ENCODE results near the gene PAQR5.

Gene PAQR5

GRCh38 chr15:69439623-69440022 is 140.9 kb downstream of the PAQR5 start:
- no peak overlapping the region for H3K27ac ChIP-seq (ENCODE audit: low read depth, low read length)
- H3K27me3 ChIP-seq (ENCODE audit: low read length) = no peaks in the 10 kb centered on the region
- H3F3A ChIP-seq (ENCODE audit: insufficient read depth) = 0 out of 2 replicates have a peak, but pooled peaks cover 5% of the 10 kb centered on the region
- no peak overlapping the region for H3K4me2 ChIP-seq (ENCODE audit: low read depth, low read length, poor library complexity, severe bottlenecking)
- H2AFZ ChIP-seq (ENCODE audit: low read depth, low read length, severe bottlenecking) = no peak overlapping the region
- H3K9ac ChIP-seq (ENCODE audit: low read length) = no peak overlapping the region
- H3K9me3 ChIP-seq (ENCODE audit: insufficient read depth, low read length) = no peaks in the 10 kb centered on the region
- H3K4me3 ChIP-seq (ENCODE audit: insufficient read depth, low read length, poor library complexity, severe bottlenecking) = no peak overlapping the region
- H3K36me3 ChIP-seq (ENCODE audit: low read length) = peaks cover 75% of the 10 kb centered on the region
- no peaks in the 10 kb centered on the region for H3K79me2 ChIP-seq (ENCODE audit: insufficient read depth, low read length)
- H4K20me1 ChIP-seq (ENCODE audit: low read depth, low read length) = no peaks in the 10 kb centered on the region
- no peak for TF ChIP-seq EZH2phosphoT487 (conservative IDR thresholded peaks at IDR 0.05; ENCODE audit: low read length)
- TF ChIP-seq CTCF (IDR thresholded peaks at IDR 0.05; ENCODE audit: insufficient read depth, low read length, poor library complexity, severe bottlenecking) = no peak
- H3K9me2 ChIP-seq (replicated peaks; ENCODE audit: insufficient read depth, low read length) = no peaks in the 10 kb centered on the region

GRCh38 chr15:69443032-69443611 is 144.4 kb downstream of the PAQR5 start:
- Histone ChIP-seq H3K9ac (ENCODE audit: low read length) (no peak overlapping the region), H3K4me3 (ENCODE audit: insufficient read depth, low read length, poor library complexity, severe bottlenecking) (no peak overlapping the region), H3K79me2 (ENCODE audit: insufficient read depth, low read length) (no peaks in the 10 kb centered on the region), H3K9me3 (ENCODE audit: insufficient read depth, low read length) (no peaks in the 10 kb centered on the region), H3F3A (ENCODE audit: insufficient read depth) (peaks cover 24% of the 10 kb centered on the region; the same call in 1 of the 2 replicates), H3K36me3 (ENCODE audit: low read length) (peaks cover 81% of the 10 kb centered on the region), H3K9me2 (replicated peaks; ENCODE audit: insufficient read depth, low read length) (no peaks in the 10 kb centered on the region), H3K4me2 (ENCODE audit: low read depth, low read length, poor library complexity, severe bottlenecking) (no peak overlapping the region), H3K27me3 (ENCODE audit: low read length) (no peaks in the 10 kb centered on the region), H4K20me1 (ENCODE audit: low read depth, low read length) (no peaks in the 10 kb centered on the region), H2AFZ (ENCODE audit: low read depth, low read length, severe bottlenecking) (no peak overlapping the region), H3K27ac (ENCODE audit: low read depth, low read length) (no peak overlapping the region)
- TF ChIP-seq EZH2phosphoT487 (conservative IDR thresholded peaks at IDR 0.05; ENCODE audit: low read length) = no peak
- TF ChIP-seq CTCF (IDR thresholded peaks at IDR 0.05; ENCODE audit: insufficient read depth, low read length, poor library complexity, severe bottlenecking) = no peak

- Histone ChIP-seq H3K36me3 (ENCODE audit: low read length) (peaks cover 73% of the 10 kb centered on the region), H3K79me2 (ENCODE audit: insufficient read depth, low read length) (no peaks in the 10 kb centered on the region)
- TF ChIP-seq EZH2phosphoT487 (conservative IDR thresholded peaks at IDR 0.05; ENCODE audit: low read length) (no peak), CTCF (IDR thresholded peaks at IDR 0.05; ENCODE audit: insufficient read depth, low read length, poor library complexity, severe bottlenecking) (no peak)
Observed at GRCh38 chr15:69444686-69445085, 146.0 kb downstream of the PAQR5 start.

More at GRCh38 chr15:69444686-69445085, 146.0 kb downstream of the PAQR5 start:
- Histone ChIP-seq H3K27ac (ENCODE audit: low read depth, low read length) (no peak overlapping the region), H3K9me3 (ENCODE audit: insufficient read depth, low read length) (no peaks in the 10 kb centered on the region), H3F3A (ENCODE audit: insufficient read depth) (peaks cover 20% of the 10 kb centered on the region; the same call in 1 of the 2 replicates), H3K9me2 (replicated peaks; ENCODE audit: insufficient read depth, low read length) (no peaks in the 10 kb centered on the region), H2AFZ (ENCODE audit: low read depth, low read length, severe bottlenecking) (no peak overlapping the region), H3K4me2 (ENCODE audit: low read depth, low read length, poor library complexity, severe bottlenecking) (no peak overlapping the region), H4K20me1 (ENCODE audit: low read depth, low read length) (no peaks in the 10 kb centered on the region), H3K27me3 (ENCODE audit: low read length) (no peaks in the 10 kb centered on the region), H3K4me3 (ENCODE audit: insufficient read depth, low read length, poor library complexity, severe bottlenecking) (no peak overlapping the region), H3K9ac (ENCODE audit: low read length) (no peak overlapping the region)
